H9 (cell line): ENCODE results near the gene ZNF444. TPM values are rescaled to one million over a fixed set of nuclear protein-coding genes. Genes with fewer than 3 reads are reported as not detected.

Experiments used
- DNase-seq: peaks from one replicate; pipeline ENCODE4 v3.0.0-alpha.2; 2017
- H2AFZ ChIP-seq: one replicate; pipeline ENCODE4 v1.6.1; 2013; ENCODE audit warnings: mild to moderate bottlenecking, low read length, control low read depth, moderate library complexity
- H2AK5ac ChIP-seq: 2 replicates; pipeline ENCODE4 v1.6.1; 2013; ENCODE audit warnings: low read length, control low read depth, mixed read lengths; ENCODE audit not compliant: insufficient read length
- H2BK120ac ChIP-seq: one replicate; pipeline ENCODE4 v1.6.1; 2013; ENCODE audit warnings: low read depth, mild to moderate bottlenecking, low read length, control low read depth, inconsistent platforms; ENCODE audit not compliant: poor library complexity, severe bottlenecking
- H2BK12ac ChIP-seq: 2 replicates; pipeline ENCODE4 v1.6.1; 2013; ENCODE audit warnings: low read length, control low read depth, mixed read lengths, low read depth; ENCODE audit not compliant: insufficient read length
- H2BK15ac ChIP-seq: 2 replicates; pipeline ENCODE4 v1.6.1; 2013; ENCODE audit warnings: low read depth, low read length, control low read depth
- H2BK20ac ChIP-seq: one replicate; pipeline ENCODE4 v1.6.1; 2013; ENCODE audit warnings: low read depth, mild to moderate bottlenecking, low read length, control low read depth, inconsistent platforms; ENCODE audit not compliant: poor library complexity, severe bottlenecking
- H2BK5ac ChIP-seq: 2 replicates; pipeline ENCODE4 v1.6.1; 2013; ENCODE audit warnings: low read length, control low read depth, mixed read lengths; ENCODE audit not compliant: insufficient read length
- H3K14ac ChIP-seq: 2 replicates; pipeline ENCODE4 v1.6.1; 2013; ENCODE audit warnings: low read length, control low read depth; ENCODE audit not compliant: insufficient read depth
- H3K18ac ChIP-seq: 2 replicates; pipeline ENCODE4 v1.6.1; 2013; ENCODE audit warnings: low read depth, mild to moderate bottlenecking, mixed read lengths, low read length, control low read depth; ENCODE audit not compliant: insufficient read length
- H3K23ac ChIP-seq: 2 replicates; pipeline ENCODE4 v1.6.1; 2013; ENCODE audit warnings: low read length, control low read depth, mixed read lengths, low read depth; ENCODE audit not compliant: insufficient read length
- H3K23me2 ChIP-seq: 2 replicates; pipeline ENCODE4 v1.6.1; 2013; ENCODE audit warnings: low read depth, mild to moderate bottlenecking, mixed read lengths, low read length, control low read depth; ENCODE audit not compliant: insufficient read length, poor library complexity, severe bottlenecking
- H3K27ac ChIP-seq: 2 replicates; pipeline ENCODE4 v1.5.1; 2013; ENCODE audit warnings: low read length, control low read depth, mixed read lengths, low read depth; ENCODE audit not compliant: insufficient read length
- H3K27me3 ChIP-seq: 2 replicates; pipeline ENCODE4 v1.6.1; 2013; ENCODE audit warnings: low read length, control low read depth, inconsistent platforms; ENCODE audit not compliant: insufficient read depth
- H3K4ac ChIP-seq: 2 replicates; pipeline ENCODE4 v1.6.1; 2013; ENCODE audit warnings: low read depth, mild to moderate bottlenecking, control low read depth, inconsistent platforms, low read length, moderate library complexity
- H3K4me1 ChIP-seq: 2 replicates; pipeline ENCODE4 v1.6.1; 2013; ENCODE audit warnings: low read length, control low read depth, inconsistent platforms; ENCODE audit not compliant: insufficient read depth
- H3K4me2 ChIP-seq: 2 replicates; pipeline ENCODE4 v1.6.1; 2013; ENCODE audit warnings: low read length, control low read depth, mixed read lengths; ENCODE audit not compliant: insufficient read length, insufficient read depth
- H3K56ac ChIP-seq: 2 replicates; pipeline ENCODE4 v1.6.1; 2013; ENCODE audit warnings: low read depth, mild to moderate bottlenecking, mixed read lengths, low read length, control low read depth; ENCODE audit not compliant: insufficient read length
- H3K79me1 ChIP-seq: 2 replicates; pipeline ENCODE4 v1.6.1; 2013; ENCODE audit warnings: low read depth, mild to moderate bottlenecking, moderate library complexity, low read length, control low read depth, inconsistent platforms; ENCODE audit not compliant: insufficient read depth, poor library complexity, severe bottlenecking
- H3K79me2 ChIP-seq: 2 replicates; pipeline ENCODE4 v1.6.1; 2013; ENCODE audit warnings: low read length, control low read depth, inconsistent platforms; ENCODE audit not compliant: insufficient read depth
- H3K9ac ChIP-seq: 2 replicates; pipeline ENCODE4 v1.6.1; 2013; ENCODE audit warnings: low read length, control low read depth, mixed read lengths; ENCODE audit not compliant: insufficient read length; ENCODE audit errors: extremely low read depth
- H3K9me3 ChIP-seq: one replicate; pipeline ENCODE4 v1.6.1; 2013; ENCODE audit warnings: low read depth, low read length, inconsistent platforms; ENCODE audit not compliant: control insufficient read depth
- H3T11ph ChIP-seq: one replicate; pipeline ENCODE4 v1.6.1; 2013; ENCODE audit warnings: mild to moderate bottlenecking, low read length, control low read depth, inconsistent platforms
- H4K20me1 ChIP-seq: one replicate; pipeline ENCODE4 v1.6.1; 2013; ENCODE audit not compliant: control insufficient read depth, insufficient read length, insufficient read depth
- H4K5ac ChIP-seq: 2 replicates; pipeline ENCODE4 v1.6.1; 2013; ENCODE audit warnings: low read depth, mild to moderate bottlenecking, mixed read lengths, low read length, control low read depth; ENCODE audit not compliant: insufficient read length
- H4K8ac ChIP-seq: replicated peaks from 2 replicates; pipeline ENCODE4 v1.6.1; 2013; ENCODE audit warnings: low read length, control low read depth, mixed read lengths, low read depth; ENCODE audit not compliant: insufficient read length
- H4K91ac ChIP-seq: 2 replicates; pipeline ENCODE4 v1.6.1; 2013; ENCODE audit warnings: low read depth, mild to moderate bottlenecking, moderate library complexity, mixed read lengths, low read length, control low read depth; ENCODE audit not compliant: insufficient read length
- H3K27ac Mint-ChIP-seq, 3 experiments: 2 replicates in 2 of 3; 3 replicates in 1 of 3; pipeline ENCODE4 v1.8.0; 2020 to 2021; ENCODE audit warnings: mixed read lengths in 3 of 3, mild to moderate bottlenecking in 1 of 3, moderate library complexity in 1 of 3
- H3K27me3 Mint-ChIP-seq: 2 replicates; pipeline ENCODE4 v1.8.0; 2021; ENCODE audit warnings: low read depth, mild to moderate bottlenecking, moderate library complexity, mixed read lengths
- H3K36me3 Mint-ChIP-seq, 3 experiments: 2 replicates in 2 of 3; 3 replicates in 1 of 3; pipeline ENCODE4 v1.8.0; 2020 to 2021; ENCODE audit warnings: low read depth in 3 of 3, mixed read lengths in 3 of 3; ENCODE audit not compliant: insufficient read depth in 1 of 3
- H3K4me1 Mint-ChIP-seq, 2 experiments: 2 replicates each; pipeline ENCODE4 v1.8.0; 2020; ENCODE audit warnings: mixed read lengths in 2 of 2
- H3K4me3 Mint-ChIP-seq, 2 experiments: 2 replicates in 1 of 2; 3 replicates in 1 of 2; pipeline ENCODE4 v1.8.0; 2020 to 2021; ENCODE audit warnings: mild to moderate bottlenecking in 2 of 2, mixed read lengths in 2 of 2, moderate library complexity in 1 of 2
- H3K9me3 Mint-ChIP-seq, 2 experiments: 2 replicates in 1 of 2; 3 replicates in 1 of 2; pipeline ENCODE4 v1.8.0; 2020; ENCODE audit warnings: mild to moderate bottlenecking in 2 of 2, mixed read lengths in 2 of 2, moderate library complexity in 1 of 2
- CTCF ChIP-seq: fragments of 200-600 bp; sonication (generic); conservative IDR thresholded peaks from 3 replicates; pipeline ENCODE4 v1.8.0; 2021; ENCODE audit warnings: antibody characterized with exemption, mild to moderate bottlenecking
- WGBS: extraction: QIAGEN DNeasy Blood & Tissue Kit; methylation state at CpG from one replicate; pipeline ENCODE4 v1.1.7; 2013; ENCODE audit warnings: missing lambda C conversion rate, low lambda C conversion rate, mixed read lengths; ENCODE audit not compliant: insufficient read length; ENCODE audit errors: extremely low coverage; 5-methylcytosine and 5-hydroxymethylcytosine counted together
- total RNA-seq: library from RNA; stranded (reverse); gene quantifications from 2 replicates; pipeline ENCODE4 v1.2.1, GENCODE V29; 2021

Gene ZNF444
- total RNA-seq, 1 experiment from 2014 or later: 49.7 TPM

- Histone ChIP-seq H2AFZ (no peak overlapping the region), H4K5ac (no peak overlapping the region), H4K91ac (no peak overlapping the region), H3K4me2 (no peak overlapping the region), H3K14ac (no peak overlapping the region), H3K4me1 (no peaks in the 10 kb centered on the region), H3K18ac (no peak overlapping the region), H2BK5ac (no peak overlapping the region), H3K9me3 (no peaks in the 10 kb centered on the region), H3K23me2 (no peaks in the 10 kb centered on the region), H3K27ac (no peak overlapping the region), H4K20me1 (peaks cover 2% of the 10 kb centered on the region), H3K79me1 (no peaks in the 10 kb centered on the region), H2BK120ac (no peak overlapping the region), H3K79me2 (peaks cover 11% of the 10 kb centered on the region; the same call in 1 of the 2 replicates), H3K9ac (no peak overlapping the region), H2AK5ac (no peak overlapping the region), H3K27me3 (no peaks in the 10 kb centered on the region), H2BK20ac (no peak overlapping the region), H3K4ac (no peak overlapping the region), H3K23ac (no peak overlapping the region), H2BK15ac (no peak overlapping the region), H3T11ph (no peak overlapping the region), H3K56ac (no peak overlapping the region), H2BK12ac (no peak overlapping the region), H4K8ac (no peak overlapping the region)
- peaks cover 18 to 34% (median 31%) of the 10 kb centered on the region in 3 experiments for H3K36me3 Mint-ChIP-seq
- H3K27me3 Mint-ChIP-seq: no peaks in the 10 kb centered on the region
- TF ChIP-seq CTCF: no peak
- peaks cover 8 to 13% of the 10 kb centered on the region in 2 experiments for H3K4me1 Mint-ChIP-seq
- H3K27ac Mint-ChIP-seq: no peak overlapping the region
- no CpG with 5 or more reads among the region's 25 CpGs for WGBS
- H3K4me3 Mint-ChIP-seq: no peak overlapping the region
- H3K9me3 Mint-ChIP-seq: no peaks in the 10 kb centered on the region
- DNase-seq: no peak
These were observed 40.0 kb upstream of the ZNF444 start for GRCh38 chr19:56101095-56101494.
